Muscle layer of colon (tissue), 2 donors: ENCODE measurements around the gene TMEM229B.

Experiments used
- H3K27ac ChIP-seq: one replicate; pipeline ENCODE4 v1.7.0; 2013; ENCODE audit warnings: low read depth, mild to moderate bottlenecking, low read length, moderate library complexity
- H3K27me3 ChIP-seq, 2 donors: one replicate each; pipeline ENCODE4 v1.7.0; 2013; ENCODE audit warnings: low read length in 2 of 2, mild to moderate bottlenecking in 2 of 2; ENCODE audit not compliant: insufficient read depth in 2 of 2, control insufficient read depth in 1 of 2
- H3K36me3 ChIP-seq: one replicate; pipeline ENCODE4 v1.7.0; 2013; ENCODE audit warnings: mild to moderate bottlenecking, low read length; ENCODE audit not compliant: insufficient read depth
- H3K4me1 ChIP-seq: one replicate; pipeline ENCODE4 v1.7.0; 2013; ENCODE audit warnings: mild to moderate bottlenecking, low read length; ENCODE audit not compliant: insufficient read depth
- H3K4me3 ChIP-seq, 2 donors: one replicate each; pipeline ENCODE4 v1.7.0; 2013; ENCODE audit warnings: low read length in 2 of 2, low read depth in 1 of 2, mild to moderate bottlenecking in 1 of 2, moderate library complexity in 1 of 2
- H3K9ac ChIP-seq: one replicate; pipeline ENCODE4 v1.7.0; 2013; ENCODE audit warnings: low read length
- H3K9me3 ChIP-seq: one replicate; pipeline ENCODE4 v1.7.0; 2013; ENCODE audit warnings: mild to moderate bottlenecking, low read length
- donor health status: abdominal sarcoma.
- donor health status: Adenocarcinoma of cecum.

TMEM229B gene

DNA sequence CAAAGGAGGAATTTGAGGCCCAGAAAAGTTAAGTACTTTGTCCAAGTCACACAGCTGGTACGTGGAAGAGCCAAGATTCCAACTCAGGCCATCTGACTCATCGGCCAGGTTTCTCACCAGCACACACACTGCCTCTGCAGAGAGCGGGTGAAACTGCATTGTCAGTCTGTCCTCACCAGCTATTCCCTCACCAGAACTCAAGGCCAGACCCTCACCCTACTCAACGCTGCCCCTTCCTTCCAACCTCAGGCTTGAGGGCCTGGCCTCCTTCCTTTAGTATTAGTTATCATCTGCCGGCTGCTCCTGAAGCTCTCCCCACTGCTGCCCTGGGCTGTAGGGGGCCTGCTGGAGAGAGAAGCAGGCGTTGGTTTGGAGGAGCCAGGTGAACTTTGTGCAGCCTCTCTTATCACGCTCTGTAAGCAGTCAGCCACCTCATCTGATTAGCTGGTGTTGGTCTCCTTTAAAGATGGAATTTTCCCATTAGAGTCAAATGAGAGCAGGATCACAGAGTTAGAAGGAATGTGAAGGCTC is 60.0 kb downstream of the TMEM229B start:
- Histone ChIP-seq H3K9me3 (no peaks in the 10 kb centered on the region), H3K27ac (no peak overlapping the region), H3K4me3 (no peak overlapping the region), H3K36me3 (no peaks in the 10 kb centered on the region), H3K9ac (no peak overlapping the region), H3K27me3 (no peaks in the 10 kb centered on the region), H3K4me1 (peaks cover 14% of the 10 kb centered on the region)

- Histone ChIP-seq H3K36me3 (no peaks in the 10 kb centered on the region), H3K27me3 (no peaks in the 10 kb centered on the region), H3K4me3 (no peak overlapping the region), H3K9me3 (no peaks in the 10 kb centered on the region), H3K4me1 (peaks cover 3% of the 10 kb centered on the region), H3K27ac (no peak overlapping the region), H3K9ac (no peak overlapping the region)
These were observed 61.4 kb downstream of the TMEM229B start for GRCh38 chr14:67426983-67427606.

- Histone ChIP-seq H3K36me3 (no peaks in the 10 kb centered on the region), H3K9ac (no peak overlapping the region), H3K27me3 (no peaks in the 10 kb centered on the region), H3K4me3 (no peak overlapping the region), H3K9me3 (no peaks in the 10 kb centered on the region), H3K4me1 (no peaks in the 10 kb centered on the region), H3K27ac (no peak overlapping the region)
These were observed 62.4 kb downstream of the TMEM229B start for GRCh38 chr14:67426161-67426560.

GRCh38 chr14:67425608-67426007 is 62.9 kb downstream of the TMEM229B start:
- H3K36me3 ChIP-seq: no peaks in the 10 kb centered on the region

DNA sequence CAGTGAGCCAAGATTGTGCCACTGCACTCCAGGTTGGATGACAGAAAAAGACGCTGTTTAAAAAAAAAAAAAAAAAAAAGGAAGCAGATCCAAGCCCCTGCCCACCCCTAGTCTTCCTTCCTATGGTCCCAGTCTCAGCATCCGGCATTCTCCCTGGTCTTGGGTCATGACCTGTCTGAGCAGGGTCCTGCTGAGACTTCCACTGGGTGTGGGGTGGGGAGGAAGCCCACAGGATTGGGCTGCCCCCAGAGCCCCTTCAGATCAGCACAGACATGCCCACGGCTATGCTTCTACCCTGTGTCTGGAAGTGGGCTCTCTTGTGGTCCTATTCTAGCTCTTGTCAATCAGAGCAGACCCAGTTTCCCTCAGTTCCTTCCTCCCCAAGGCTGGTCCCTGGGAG is 64.0 kb downstream of the TMEM229B start:
- Histone ChIP-seq H3K4me3 (no peak overlapping the region), H3K27ac (no peak overlapping the region), H3K36me3 (no peaks in the 10 kb centered on the region), H3K9me3 (no peaks in the 10 kb centered on the region), H3K4me1 (no peaks in the 10 kb centered on the region), H3K27me3 (no peaks in the 10 kb centered on the region), H3K9ac (no peak overlapping the region)

More at GRCh38 chr14:67425608-67426007, 62.9 kb downstream of the TMEM229B start:
- Histone ChIP-seq H3K9me3 (no peaks in the 10 kb centered on the region), H3K4me3 (no peak overlapping the region), H3K4me1 (no peaks in the 10 kb centered on the region), H3K9ac (no peak overlapping the region), H3K27me3 (no peaks in the 10 kb centered on the region), H3K27ac (no peak overlapping the region)

GRCh38 chr14:67423424-67423823 is 65.1 kb downstream of the TMEM229B start:
- H3K4me3 ChIP-seq: no peak overlapping the region
- no peaks in the 10 kb centered on the region for H3K9me3 ChIP-seq
- no peak overlapping the region for H3K9ac ChIP-seq
- H3K27me3 ChIP-seq: no peaks in the 10 kb centered on the region
- no peaks in the 10 kb centered on the region for H3K4me1 ChIP-seq
- no peak overlapping the region for H3K27ac ChIP-seq
- H3K36me3 ChIP-seq: no peaks in the 10 kb centered on the region

DNA sequence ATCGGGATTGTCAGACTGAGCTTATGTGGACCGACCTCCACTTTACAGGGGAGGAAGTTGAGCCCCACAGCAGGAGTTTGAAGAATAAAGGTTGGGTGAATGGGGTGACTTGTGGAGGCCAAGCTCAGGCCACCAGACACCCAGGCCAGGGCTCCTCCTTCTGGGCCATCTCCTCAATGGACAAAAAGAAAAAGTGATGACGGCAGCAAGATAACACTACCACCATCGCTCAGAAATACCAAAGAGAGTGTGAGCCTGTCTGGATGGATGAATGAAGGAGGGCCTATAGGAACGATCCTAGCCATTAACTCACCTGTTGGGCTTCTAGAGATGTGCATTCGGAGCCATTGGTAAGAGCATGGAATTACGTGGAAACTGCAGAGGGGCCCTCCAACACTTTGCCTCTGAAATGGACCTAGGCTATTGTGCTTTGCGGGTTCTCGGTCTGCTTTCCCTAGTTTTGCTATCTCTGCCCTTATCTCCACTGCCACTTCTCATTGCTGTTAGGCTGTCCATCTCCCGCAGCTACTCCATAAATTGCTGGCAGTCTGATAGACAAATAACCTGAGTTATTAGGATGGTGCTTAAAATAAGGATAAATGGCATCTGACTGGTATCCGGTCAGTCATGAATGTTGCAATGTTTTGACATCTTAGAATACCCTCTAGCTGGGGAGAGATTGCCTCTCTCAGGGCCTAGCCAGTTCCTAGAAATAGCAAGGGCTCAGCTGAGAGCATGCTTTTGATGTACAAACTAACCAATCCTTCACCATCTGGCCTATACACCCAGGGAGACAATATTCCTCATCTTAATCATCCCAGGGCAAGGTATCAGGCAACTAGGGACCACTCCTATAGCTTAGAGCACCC is 66.9 kb downstream of the TMEM229B start:
- Histone ChIP-seq H3K27me3 (no peaks in the 10 kb centered on the region), H3K4me1 (no peaks in the 10 kb centered on the region), H3K36me3 (no peaks in the 10 kb centered on the region), H3K27ac (no peak overlapping the region), H3K4me3 (no peak overlapping the region), H3K9ac (no peak overlapping the region), H3K9me3 (no peaks in the 10 kb centered on the region)
